Esophagus muscularis mucosa (tissue), 4 donors: ENCODE results near the gene RPL38. TPM values are rescaled to one million over a fixed set of nuclear protein-coding genes. Genes with fewer than 3 reads are reported as not detected.
A peak's percentile ranks its signal among the peaks of the same experiment; 100 is the strongest.

Experiments
- DNase-seq: peaks from one replicate; pipeline ENCODE4 v3.0.0-alpha.2; 2017; ENCODE audit errors: extremely low spot score
- H3K27ac ChIP-seq, 4 donors: fragments of 200-600 bp; sonication (generic); replicated peaks in 1 of 4; 1 replicate in 3 of 4; 2 replicates in 1 of 4; pipeline ENCODE4 v1.5.1; 2016 to 2019; ENCODE audit warnings: mild to moderate bottlenecking in 1 of 4
- H3K27me3 ChIP-seq, 4 donors: fragments of 200-600 bp; sonication (generic); one replicate each; pipeline versions ENCODE4 v1.5.1 to v1.6.0; 2016 to 2019
- H3K36me3 ChIP-seq, 4 donors: fragments of 200-600 bp; sonication (generic); one replicate each; pipeline ENCODE4 v1.5.1; 2016 to 2019
- H3K4me1 ChIP-seq, 4 donors: fragments of 200-600 bp; sonication (generic); one replicate each; pipeline ENCODE4 v1.5.1; 2016 to 2019
- H3K4me3 ChIP-seq, 4 donors: fragments of 200-600 bp; sonication (generic); 1 replicate in 2 of 4; 2 replicates in 2 of 4; pipeline ENCODE4 v1.5.1; 2016 to 2019; ENCODE audit warnings: mild to moderate bottlenecking in 4 of 4, moderate library complexity in 1 of 4
- H3K9me3 ChIP-seq, 4 donors: fragments of 200-600 bp; sonication (generic); 1 replicate in 3 of 4; 2 replicates in 1 of 4; pipeline ENCODE4 v1.5.1; 2016 to 2019
- CTCF ChIP-seq, 3 experiments: fragments of 200-600 bp in 2 of 3; fragments of 450-650 bp in 1 of 3; sonication (generic) in 2 of 3; IDR thresholded peaks; one replicate each; pipeline ENCODE4 v1.5.1; 2017 to 2019; ENCODE audit warnings: antibody characterized with exemption in 3 of 3, mild to moderate bottlenecking in 2 of 3, moderate library complexity in 1 of 3
- EP300 ChIP-seq: sonication (generic); formaldehyde crosslinking; IDR thresholded peaks from one replicate; pipeline ENCODE4 v1.6.1; 2017; ENCODE audit warnings: antibody characterized with exemption
- POLR2A ChIP-seq: fragments of 450-650 bp; IDR thresholded peaks from one replicate; pipeline ENCODE4 v1.6.1; 2017; ENCODE audit warnings: antibody characterized with exemption, moderate library complexity, mild to moderate bottlenecking, low read depth
- POLR2AphosphoS5 ChIP-seq, 2 donors: sonication (generic); formaldehyde crosslinking; IDR thresholded peaks; one replicate each; pipeline ENCODE4 v1.6.1; 2017; ENCODE audit warnings: antibody characterized with exemption in 2 of 2
- WGBS: methylation state at CpG from one replicate; pipeline ENCODE4 v1.1.5; 2018; 5-methylcytosine and 5-hydroxymethylcytosine counted together
- intact Hi-C: fragments of 100-400 bp; cut with DNase I; formaldehyde crosslinking; loops from one replicate; pipeline ENCODE4 v1.15.1; 2023
- total RNA-seq, 4 donors: library from RNA; depleted of rRNA; stranded (reverse); fragments of >200 nt; gene quantifications; one replicate each; pipeline versions ENCODE4 v1.1.0 to v1.2.1, GENCODE V29; 2016

Gene RPL38
- total RNA-seq, 4 donors from 2014 or later, result 445 to 1,296 (median 979) TPM

- no peak for TF ChIP-seq POLR2AphosphoS5 (IDR thresholded peaks at IDR 0.05)
- TF ChIP-seq POLR2A, result no peak
- TF ChIP-seq EP300, result no peak
- TF ChIP-seq CTCF (IDR thresholded peaks at IDR 0.05), result no peak
These were observed 44.7 kb upstream of the RPL38 start for GRCh38 chr17:74158761-74159160.

GRCh38 chr17:74159226-74159840 is 44.1 kb upstream of the RPL38 start:
- Histone ChIP-seq H3K27me3 (peaks cover 0 to 53% (median 0%) of the 10 kb centered on the region in 4 donors), H3K9me3 (peaks cover 0 to 6% (median 0%) of the 10 kb centered on the region in 4 donors), H3K4me3 (no peak overlapping the region), H3K36me3 (no peaks in the 10 kb centered on the region), H3K27ac (no peak overlapping the region), H3K4me1 (no peaks in the 10 kb centered on the region)
- intact Hi-C loops, result no loop called here
- 85% methylated on average over 5 of the region's 5 CpGs for WGBS
- DNase-seq, result peak; percentile 87
- TF ChIP-seq CTCF (IDR thresholded peaks at IDR 0.05) (no peak), POLR2AphosphoS5 (IDR thresholded peaks at IDR 0.05) (no peak), EP300 (no peak), POLR2A (no peak)

More at GRCh38 chr17:74158761-74159160, 44.7 kb upstream of the RPL38 start:
- H3K9me3 ChIP-seq, result peaks cover 0 to 6% (median 0%) of the 10 kb centered on the region in 4 donors
- no peak overlapping the region for H3K4me3 ChIP-seq
- DNase-seq, result no peak
- H3K27ac ChIP-seq, result no peak overlapping the region
- peaks cover 0 to 48% (median 0%) of the 10 kb centered on the region in 4 donors for H3K27me3 ChIP-seq
- intact Hi-C loops, result no loop called here
- no peaks in the 10 kb centered on the region for H3K4me1 ChIP-seq
- H3K36me3 ChIP-seq, result no peaks in the 10 kb centered on the region

GRCh38 chr17:74160656-74161502 is 42.6 kb upstream of the RPL38 start:
- intact Hi-C loops, result no loop called here
- Histone ChIP-seq H3K9me3 (peaks cover 0 to 6% (median 0%) of the 10 kb centered on the region in 4 donors), H3K27me3 (peaks cover 0 to 57% (median 0%) of the 10 kb centered on the region in 4 donors), H3K4me3 (no peak overlapping the region), H3K36me3 (no peaks in the 10 kb centered on the region), H3K4me1 (no peaks in the 10 kb centered on the region), H3K27ac (no peak overlapping the region)
- WGBS, result 62% methylated on average over 23 of the region's 23 CpGs
- peak; percentile 90 for DNase-seq
- no peak for TF ChIP-seq POLR2AphosphoS5 (IDR thresholded peaks at IDR 0.05)
- TF ChIP-seq POLR2A, result no peak
- no peak for TF ChIP-seq EP300
- TF ChIP-seq CTCF (IDR thresholded peaks at IDR 0.05), result no peak

- H3K4me3 ChIP-seq, result no peak overlapping the region
- peaks cover 0 to 60% (median 0%) of the 10 kb centered on the region in 4 donors for H3K27me3 ChIP-seq
- H3K9me3 ChIP-seq, result peaks cover 0 to 6% (median 0%) of the 10 kb centered on the region in 4 donors
- H3K4me1 ChIP-seq, result no peaks in the 10 kb centered on the region
- no peaks in the 10 kb centered on the region for H3K36me3 ChIP-seq
- intact Hi-C loops, result no loop called here
- peak; percentile 90 for DNase-seq
- H3K27ac ChIP-seq, result no peak overlapping the region
- no peak for TF ChIP-seq CTCF (IDR thresholded peaks at IDR 0.05)
- no peak for TF ChIP-seq EP300
- TF ChIP-seq POLR2AphosphoS5 (IDR thresholded peaks at IDR 0.05), result no peak
- TF ChIP-seq POLR2A, result no peak
- 80% methylated on average over 11 of the region's 11 CpGs for WGBS
These were observed 42.0 kb upstream of the RPL38 start for GRCh38 chr17:74161503-74161875.
